NCI-H2227 (cell line): ENCODE results near the gene FAM222B.
"Not testable (repeated sequence)": the region's sequence is repeated elsewhere in the genome, so short reads cannot be mapped to it uniquely, and the experiment has no call there.

ENCODE experiments used
- DNase-seq: peaks from one replicate; lab custom pipeline; 2025; ENCODE audit not compliant: unreplicated experiment; lab: John Stamatoyannopoulos, UW

The FAM222B gene

GRCh38 chr17:28729950-28730330, 112.7 kb downstream of the FAM222B start:
- no peak for DNase-seq

- peak; percentile 92 for DNase-seq
Observed at GRCh38 chr17:28728364-28729200, 114.0 kb downstream of the FAM222B start, which contains the start of gene NEK8. Gene NEK8 (plus strand): TSS chr17:28728788. CDS start chr17:28728814, 26 bp downstream.

DNA sequence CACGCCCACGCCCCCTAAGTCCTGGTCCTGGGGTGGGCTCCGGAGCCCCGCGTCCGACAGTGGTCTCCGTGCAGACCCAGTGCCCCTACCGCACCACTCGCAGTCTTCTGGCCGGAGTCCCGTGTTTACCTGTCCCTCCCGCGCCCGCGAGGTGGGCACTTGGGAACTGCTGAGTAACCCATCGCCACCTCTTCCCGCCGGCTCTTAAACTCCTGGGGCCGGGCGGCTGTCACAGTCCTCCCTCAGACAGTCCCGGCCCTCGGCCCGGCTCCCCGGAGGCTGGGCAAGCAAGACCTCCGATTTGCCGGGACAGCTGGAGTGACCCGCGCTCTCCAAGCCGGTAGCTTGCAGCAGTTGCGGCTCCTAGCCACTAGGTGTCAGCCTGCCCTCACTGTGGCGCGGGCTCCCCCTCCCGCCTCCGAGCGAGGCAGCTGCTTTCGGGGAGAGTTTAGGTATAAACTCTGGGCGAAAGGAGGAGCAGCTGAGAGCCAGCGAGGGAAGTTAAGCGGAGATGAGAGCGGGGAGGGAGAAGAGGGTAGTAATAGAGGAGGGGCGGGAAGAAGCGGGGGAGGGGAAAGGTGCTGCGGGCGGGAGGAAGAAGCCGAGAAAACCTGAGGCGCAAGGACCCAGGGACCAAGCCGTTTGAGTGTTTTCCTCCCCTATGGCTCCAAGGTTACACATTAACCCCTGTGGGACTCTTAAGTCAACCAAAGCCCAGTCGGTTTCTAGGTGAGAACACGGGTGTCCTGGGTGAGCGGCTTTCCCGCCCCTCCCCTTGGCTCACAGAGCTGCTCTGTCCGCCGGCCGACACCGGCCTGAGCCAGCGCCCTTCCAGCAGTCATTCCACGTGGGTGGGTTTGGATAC, 115.7 kb downstream of the FAM222B start:
- DNase-seq = peak; percentile 95

GRCh38 chr17:28726226-28726626, 116.4 kb downstream of the FAM222B start, which contains the start of gene TLCD1:
Gene TLCD1 (minus strand): TSS chr17:28726233. CDS start chr17:28726097, 136 bp downstream.
- DNase-seq = peak; percentile 75

GRCh38 chr17:28725660-28726225, 116.8 kb downstream of the FAM222B start:
- DNase-seq = peak; percentile 62

- no peak for DNase-seq
Observed at GRCh38 chr17:28725166-28725659, 117.4 kb downstream of the FAM222B start.

DNA sequence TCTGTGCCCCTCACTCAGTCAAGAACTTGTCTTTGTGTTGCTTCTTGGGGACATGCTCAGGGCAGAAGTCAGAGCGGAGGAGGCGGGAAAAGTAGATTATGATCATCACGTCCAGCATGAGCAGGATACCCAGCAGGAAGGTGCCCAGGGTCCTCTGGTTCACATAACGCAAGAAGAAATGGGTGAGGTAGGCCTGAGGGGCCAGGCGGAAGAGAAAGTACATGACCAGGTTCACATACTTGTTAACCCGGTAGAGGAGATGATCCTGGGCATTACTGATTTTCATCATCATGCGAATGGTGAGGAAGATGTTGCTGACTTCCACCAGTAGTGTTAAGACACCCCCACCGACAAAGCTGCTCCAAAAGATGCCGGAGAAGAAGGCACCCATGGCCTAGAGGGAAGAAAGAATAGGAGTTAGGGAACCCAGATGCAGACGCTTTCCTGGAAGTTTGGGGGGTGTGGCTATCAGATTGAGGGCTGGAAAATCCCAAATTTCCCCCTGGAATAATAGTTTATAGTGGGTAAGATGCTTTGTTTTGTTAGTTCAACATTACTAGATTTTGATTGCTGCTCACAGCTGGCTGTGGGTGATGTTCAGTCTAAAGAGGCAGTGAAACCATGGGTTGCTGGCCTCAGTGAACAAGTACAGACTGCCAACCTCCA, 118.0 kb downstream of the FAM222B start:
- no peak for DNase-seq

- not testable (repeated sequence) for DNase-seq
Observed at GRCh38 chr17:28723836-28724499, 118.6 kb downstream of the FAM222B start.

- DNase-seq = no peak
Observed at GRCh38 chr17:28723159-28723835, 119.3 kb downstream of the FAM222B start.

DNA sequence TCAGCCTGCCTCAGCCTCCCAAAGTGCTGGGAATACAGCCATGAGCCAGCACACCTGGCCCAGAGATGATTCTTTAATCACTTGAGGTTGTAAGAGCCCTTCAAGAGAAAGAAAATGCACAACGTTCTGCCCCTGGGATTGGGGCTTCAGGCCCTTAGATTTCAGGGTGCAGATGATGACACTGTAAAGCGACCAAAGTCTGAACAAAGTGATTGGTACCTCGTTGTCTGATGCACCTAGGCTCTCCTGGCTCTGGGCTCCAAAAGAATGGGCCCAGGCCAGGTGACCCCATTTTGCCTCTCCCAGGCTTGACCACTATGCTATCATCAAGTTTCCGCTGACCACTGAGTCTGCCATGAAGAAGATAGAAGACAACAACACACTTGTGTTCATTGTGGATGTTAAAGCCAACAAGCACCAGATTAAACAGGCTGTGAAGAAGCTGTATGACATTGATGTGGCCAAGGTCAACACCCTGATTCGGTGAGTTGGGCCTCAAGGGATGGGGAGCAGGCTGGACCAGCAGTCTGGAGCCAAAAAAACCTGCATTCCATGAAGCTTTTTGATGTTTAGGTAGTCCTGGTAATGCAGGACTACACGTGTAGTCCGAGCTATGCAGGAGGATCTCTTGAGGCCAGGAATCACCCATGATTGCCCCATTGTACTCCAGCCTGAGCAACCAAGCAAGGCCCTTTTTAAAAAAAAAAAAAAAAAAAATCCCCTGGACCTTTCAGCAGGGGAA, 120.0 kb downstream of the FAM222B start:
- DNase-seq = no peak

DNA sequence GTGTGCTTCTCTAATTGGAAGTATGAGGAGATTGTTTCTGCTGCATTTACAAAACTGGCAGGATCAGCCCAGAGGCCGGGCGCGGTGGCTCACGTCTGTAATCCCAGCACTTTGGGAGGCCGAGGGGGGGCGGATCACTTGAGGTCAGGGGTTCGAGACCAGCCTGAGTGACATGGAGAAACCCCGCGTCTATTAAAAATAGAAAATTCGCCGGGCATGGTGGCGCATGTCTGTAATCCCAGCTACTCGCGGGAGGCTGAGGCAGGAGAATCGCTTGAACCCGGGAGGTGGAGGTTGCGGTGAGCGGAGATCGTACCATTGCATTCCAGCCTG, 121.6 kb downstream of the FAM222B start:
- DNase-seq = not testable (repeated sequence)

DNA sequence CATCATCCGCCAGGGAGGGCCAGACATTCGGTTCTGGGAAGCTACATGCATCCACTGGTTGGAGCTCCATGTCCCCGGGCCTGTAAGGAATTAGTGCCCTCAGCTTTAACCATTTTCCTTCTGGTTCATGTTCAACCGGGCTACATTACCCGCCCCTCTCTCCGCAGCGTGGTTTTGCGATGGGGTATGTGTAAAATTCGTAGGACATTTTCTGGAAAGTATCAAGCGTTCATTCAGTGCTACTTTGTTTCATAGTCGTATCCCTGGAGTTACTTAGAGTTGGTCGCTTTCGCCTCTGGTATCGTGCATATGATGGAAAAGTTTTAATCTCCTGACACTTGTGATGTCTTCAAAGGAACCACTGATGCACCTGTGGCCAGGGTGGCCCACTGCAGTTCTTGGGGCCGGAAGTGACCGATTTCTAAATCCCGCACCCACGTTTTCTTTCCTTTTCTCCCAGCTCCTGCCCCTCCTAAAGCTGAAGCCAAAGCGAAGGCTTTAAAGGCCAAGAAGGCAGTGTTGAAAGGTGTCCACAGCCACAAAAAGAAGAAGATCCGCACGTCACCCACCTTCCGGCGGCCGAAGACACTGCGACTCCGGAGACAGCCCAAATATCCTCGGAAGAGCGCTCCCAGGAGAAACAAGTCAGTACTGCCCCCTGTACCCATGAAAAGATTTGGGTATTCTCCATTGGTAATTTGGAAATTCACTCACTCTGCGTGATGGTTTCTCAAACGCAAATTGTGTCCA, 122.2 kb downstream of the FAM222B start:
- no peak for DNase-seq

GRCh38 chr17:28719021-28719433, 123.6 kb downstream of the FAM222B start:
- DNase-seq = no peak

DNA sequence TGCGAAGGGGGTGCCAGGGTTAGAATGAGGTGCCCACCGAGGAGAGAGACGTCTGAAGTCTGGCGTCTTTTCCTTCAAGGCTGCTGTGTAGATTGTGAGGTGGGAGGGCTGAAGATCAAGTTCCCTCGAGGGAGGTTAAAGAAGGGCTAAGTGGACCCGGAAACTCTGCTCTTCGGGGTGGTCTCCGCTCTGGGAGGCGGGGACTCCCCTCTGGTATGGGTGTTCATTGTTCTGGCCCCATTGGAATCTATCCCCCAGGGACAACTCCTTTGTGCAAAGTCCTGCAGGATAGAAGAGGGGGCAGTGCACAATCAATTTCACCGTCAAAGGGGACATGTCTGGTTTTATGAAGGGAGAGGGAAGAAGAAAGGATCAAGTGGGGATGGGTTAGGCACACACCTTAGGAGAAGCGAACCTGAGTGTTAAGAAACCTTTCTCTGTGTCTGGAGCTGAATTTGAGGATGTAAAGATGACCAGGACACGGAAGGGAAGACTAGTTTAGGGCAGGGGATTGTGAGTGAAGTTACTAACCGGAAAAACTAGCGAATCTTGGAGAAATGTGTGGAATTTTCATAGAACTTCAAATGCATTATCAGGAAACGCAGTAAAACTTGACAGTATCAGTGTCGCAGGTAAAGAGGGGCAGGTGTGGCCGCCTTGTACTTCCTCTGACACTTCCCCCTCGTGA, 124.1 kb downstream of the FAM222B start:
- DNase-seq = no peak

- DNase-seq = peak; percentile 75
Observed at GRCh38 chr17:28717578-28718332, 124.8 kb downstream of the FAM222B start, which contains the start of gene RAB34. Gene RAB34 (minus strand): TSS chr17:28717868. CDS start chr17:28717266, 602 bp downstream.

DNA sequence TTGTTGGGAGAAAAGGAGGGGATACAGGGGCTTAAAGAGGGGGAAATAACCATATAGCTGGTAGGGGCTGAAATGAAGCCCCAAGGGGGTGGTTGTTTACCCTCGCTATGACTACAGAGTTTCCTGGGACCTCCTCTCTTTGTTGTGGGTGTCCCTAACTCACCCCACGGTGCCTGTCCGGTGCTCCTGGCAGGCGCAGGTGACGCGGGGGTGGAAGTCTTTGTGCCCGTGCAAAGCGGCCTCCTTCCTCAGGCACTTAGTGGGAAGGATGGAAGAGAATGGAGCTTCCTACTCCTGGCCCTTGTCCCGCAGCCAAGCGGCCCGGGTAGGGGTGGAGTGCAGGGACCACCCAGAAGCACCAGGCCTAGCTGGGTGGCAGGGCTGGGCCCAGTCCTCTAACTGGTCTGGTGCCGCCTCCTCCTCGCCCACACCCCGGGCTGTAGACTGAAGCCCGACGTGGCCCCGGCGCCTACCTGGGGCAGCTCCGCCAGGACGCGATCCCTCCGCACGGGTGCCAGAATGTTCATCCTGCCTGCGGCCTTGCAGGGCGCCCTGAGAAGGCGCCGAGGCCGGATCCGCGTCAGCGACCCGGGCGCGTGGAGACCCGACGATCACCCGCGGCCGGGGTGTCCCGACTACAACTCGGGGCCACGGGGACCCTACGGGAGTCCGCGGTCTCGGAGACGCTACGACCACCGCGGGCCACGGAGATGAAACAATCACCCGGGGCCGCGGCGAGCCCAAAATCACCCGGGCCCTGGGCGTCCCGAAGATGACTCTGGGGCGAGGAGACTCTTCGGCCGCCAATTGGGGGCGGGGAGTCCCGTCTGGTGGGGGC, 125.6 kb downstream of the FAM222B start:
- DNase-seq = peak; percentile 16
